ENCODE data around the gene SCN4B.
"Not testable (repeated sequence)": the region's sequence is repeated elsewhere in the genome, so short reads cannot be mapped to it uniquely, and the experiment has no call there.

SCN4B gene, protein sequence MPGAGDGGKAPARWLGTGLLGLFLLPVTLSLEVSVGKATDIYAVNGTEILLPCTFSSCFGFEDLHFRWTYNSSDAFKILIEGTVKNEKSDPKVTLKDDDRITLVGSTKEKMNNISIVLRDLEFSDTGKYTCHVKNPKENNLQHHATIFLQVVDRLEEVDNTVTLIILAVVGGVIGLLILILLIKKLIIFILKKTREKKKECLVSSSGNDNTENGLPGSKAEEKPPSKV

DNA sequence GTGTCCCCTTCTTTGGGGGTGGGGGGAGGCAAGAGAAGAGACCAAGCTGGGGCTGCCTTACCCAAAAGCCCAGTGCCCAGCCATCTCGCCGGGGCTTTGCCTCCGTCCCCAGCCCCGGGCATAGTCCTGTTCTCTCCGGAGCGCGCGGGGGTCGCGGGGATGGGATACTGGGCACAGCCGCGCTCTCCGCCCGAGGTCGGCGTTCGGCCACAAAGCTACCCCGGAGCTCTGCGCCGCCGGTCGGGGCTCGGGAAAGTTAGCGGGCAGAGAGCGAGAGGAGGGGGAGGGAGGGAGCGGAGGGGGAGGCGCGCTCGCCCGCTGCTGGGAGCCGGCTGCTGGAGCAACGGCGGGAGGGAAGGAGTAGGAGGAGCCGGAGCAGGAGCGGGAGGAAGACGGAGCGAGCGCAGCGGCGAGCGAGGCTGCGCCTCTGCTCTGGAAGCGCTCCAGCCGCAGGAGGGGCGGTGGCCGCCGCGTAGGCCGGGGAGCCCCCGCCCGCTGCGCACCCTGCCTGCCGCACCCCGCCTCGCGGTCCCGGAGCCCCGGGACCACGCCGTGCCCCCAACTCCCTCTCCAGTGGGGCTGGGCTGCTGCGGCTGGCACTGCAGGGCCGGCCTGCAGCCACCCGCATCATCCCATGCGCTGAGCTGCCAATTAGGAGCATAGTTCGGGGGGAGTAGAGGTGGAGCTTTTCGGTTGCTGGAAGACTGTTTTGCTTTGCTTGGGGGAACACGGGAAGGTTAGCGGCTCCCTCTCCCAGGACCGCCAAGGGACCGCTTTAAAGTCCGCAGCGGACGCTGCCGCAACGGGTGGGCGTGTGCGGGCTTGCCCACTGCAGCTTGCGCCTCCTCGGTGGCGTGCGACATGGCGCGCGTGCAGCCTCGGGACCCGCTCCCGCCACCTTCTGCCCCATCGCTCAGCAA lies at the start of gene SCN4B:
SCN4B (minus strand) TSS at position 272 of the 920 bp plus-strand sequence; CDS start at position 122, 150 bp downstream.
- peak; percentile 77 for DNase-seq (ENCODE audit: low spot score)

DNA sequence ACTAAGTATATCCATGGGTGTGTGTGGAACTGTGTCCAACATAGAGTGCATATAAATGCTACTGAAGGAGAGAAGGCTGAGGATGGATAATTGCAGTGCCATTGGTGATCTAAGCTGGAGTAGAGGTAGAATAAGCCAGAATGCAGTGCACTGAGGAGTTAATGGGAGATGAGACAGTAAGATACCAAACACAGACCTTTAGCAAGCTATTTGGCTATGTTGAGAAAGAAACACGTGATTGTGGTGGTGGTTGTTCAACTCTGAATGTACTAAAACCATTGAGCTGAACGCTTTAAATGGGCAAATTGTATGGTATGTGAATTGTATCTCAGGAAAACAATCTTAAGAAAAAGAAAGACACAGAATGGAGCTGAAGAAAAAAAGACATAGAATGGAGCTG lies 49.3 kb upstream of the SCN4B start:
- no peak for DNase-seq (ENCODE audit: low spot score)

DNA sequence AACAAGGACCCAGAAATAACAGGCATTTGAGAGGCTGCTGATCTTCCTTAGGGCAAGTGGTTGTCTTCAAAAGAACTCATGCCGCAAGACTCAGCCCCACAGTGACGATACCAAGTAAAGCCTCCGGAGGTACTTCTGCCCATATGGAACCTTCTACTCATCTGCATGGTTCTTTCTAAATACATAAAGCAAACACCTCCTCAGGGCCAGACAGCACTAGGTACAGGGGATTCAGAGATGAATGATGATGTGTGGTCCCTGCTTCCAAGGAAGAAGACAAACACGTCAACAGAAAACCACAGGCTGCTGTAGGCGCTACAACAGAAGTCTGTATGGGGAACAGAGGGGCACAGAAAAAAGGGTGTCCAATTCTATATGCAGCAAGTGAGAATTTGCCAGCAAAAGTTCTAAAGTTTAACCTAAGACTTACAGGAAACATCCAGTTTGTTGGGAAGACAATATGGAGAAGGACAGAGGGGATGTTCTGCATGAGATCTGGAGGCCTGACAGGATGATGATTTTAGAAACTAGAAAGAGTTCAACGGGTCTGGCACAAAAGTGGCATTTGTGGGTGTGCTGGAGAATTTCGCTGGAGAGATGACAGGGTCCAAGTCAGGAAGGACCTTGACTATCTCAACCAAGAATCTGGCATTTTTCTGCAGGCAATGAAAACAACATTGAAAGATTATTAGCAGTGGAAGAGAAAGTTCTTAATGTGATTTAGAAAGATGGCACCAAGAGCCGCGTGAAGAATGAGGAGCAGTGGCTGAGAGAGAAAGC lies 48.5 kb upstream of the SCN4B start:
- DNase-seq (ENCODE audit: low spot score) = no peak

DNA sequence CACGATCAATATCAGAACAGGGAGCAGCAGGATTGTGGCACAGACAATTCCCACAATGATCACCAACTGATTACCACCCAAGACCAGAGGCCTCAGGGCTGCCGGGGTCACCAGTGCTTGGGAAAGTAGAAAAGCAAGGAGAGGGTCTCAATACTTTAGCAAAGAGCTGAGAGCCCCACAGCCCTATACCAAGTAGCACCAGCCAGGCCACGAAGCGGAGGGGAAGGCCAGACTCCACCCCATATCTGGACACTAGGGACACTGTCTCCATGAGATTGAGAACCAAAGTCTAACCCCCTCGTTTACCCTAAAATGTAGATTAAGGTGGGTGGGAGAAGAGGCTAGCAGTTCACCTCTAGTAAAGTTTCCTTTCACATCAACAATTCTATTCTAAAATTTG lies 47.9 kb upstream of the SCN4B start:
- no peak for DNase-seq (ENCODE audit: low spot score)

DNA sequence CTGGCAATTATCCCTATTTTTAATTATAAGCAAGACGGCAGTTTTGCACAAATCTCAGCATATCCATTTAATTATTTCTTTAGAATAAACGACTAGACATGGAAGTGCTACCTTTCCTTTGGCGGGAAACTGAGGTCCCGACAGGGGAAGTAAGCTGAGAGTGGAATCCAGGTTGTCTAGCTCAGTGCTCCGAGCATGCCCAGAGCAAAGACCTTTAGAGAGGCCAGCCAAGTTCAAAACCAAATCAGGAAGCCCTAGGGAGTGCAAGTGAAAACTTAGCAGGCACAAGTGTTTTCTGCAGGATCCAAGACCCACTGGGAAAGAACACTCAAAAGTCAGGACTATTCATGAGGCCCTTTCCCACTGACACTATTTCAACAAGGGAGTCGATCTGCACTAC lies 46.5 kb upstream of the SCN4B start:
- no peak for DNase-seq (ENCODE audit: low spot score)

DNA sequence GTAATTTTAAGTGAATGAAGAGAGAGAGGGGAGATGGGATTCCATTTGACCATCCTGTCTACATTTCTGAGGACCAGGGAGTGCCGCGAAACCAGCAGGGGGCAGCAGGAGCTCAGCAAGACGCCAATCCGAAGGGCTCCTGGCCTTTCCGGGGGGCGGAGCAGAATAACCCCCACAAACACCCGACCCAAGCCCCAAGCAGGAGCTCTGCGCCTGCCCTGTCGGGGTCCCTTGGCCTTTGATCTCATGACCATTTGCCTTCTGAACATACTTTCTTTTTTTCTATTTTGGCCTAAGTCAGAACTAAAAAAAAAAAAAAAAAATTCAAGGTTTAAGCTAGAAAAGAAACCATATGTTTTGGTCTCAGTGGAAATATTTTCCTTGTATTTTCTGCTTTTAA lies 45.7 kb upstream of the SCN4B start:
- peak; percentile 63 for DNase-seq (ENCODE audit: low spot score)

DNA sequence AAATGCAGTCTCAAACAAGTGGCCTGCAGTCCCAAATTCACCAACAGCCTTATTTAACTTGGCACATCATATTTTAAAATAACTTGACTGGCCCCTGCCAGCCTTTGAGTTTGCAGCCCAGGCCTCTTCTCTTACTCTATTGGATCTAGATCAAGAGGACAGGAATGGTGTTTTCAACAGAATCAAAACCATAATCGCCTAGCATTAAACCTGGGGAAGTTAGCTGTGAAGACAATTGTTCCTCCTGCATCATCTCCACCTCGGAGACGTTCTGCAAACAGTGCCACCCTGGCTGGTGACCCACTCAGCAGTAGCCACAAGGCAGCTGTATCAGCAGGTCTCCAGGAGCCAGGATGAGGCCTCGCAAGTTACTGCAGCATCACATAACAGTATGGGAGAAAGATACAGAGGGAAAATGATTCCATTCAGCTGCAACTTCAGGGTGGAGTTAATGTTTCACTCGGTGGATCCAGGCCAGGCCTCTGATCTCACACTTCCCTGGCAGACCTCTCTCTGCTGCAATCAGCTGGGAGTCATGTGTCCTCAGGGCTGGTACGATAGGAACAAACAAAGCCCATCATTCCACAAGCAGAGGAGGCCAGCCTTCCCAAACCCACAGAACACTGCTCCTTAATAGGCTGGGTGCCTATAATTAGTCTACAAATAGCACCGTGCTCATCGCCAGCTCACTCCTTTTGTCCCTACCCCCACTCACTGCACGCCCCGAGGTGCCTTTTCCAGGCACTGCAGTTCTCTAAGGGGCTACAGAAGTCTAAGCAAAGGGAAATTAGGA lies 42.4 kb upstream of the SCN4B start:
- DNase-seq (ENCODE audit: low spot score) = peak; percentile 87

DNA sequence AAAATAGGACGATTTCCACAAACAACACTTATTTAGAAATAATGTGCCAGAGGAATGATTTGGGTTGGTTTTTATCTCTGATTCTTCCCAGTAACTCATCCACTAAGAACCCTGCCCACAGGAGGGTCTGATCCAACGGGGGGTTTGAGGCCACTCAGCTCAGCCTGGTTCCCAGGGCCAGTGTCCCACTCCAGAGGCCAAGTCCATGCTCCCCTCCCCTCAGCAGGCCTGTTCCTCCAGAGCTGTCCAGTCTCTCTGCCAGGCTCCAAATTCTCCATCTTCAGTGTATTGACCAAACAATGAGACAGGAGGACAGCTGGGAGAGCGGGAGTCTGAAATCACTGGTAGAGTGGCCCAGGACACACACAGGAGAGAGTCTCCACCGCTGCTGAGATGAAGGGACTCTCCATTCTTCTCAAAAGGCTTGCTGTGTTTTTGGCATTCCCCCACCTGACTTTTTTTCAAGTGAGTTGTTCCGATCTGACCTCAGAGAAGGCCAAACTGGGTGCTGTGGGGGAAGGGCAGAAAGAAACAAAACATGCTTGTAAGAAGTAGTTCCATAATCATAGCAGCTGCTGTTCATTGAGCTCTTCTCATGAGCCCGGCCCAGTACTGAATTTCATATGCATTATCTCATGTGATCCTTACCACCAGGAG lies 41.4 kb upstream of the SCN4B start:
- no peak for DNase-seq (ENCODE audit: low spot score)

DNA sequence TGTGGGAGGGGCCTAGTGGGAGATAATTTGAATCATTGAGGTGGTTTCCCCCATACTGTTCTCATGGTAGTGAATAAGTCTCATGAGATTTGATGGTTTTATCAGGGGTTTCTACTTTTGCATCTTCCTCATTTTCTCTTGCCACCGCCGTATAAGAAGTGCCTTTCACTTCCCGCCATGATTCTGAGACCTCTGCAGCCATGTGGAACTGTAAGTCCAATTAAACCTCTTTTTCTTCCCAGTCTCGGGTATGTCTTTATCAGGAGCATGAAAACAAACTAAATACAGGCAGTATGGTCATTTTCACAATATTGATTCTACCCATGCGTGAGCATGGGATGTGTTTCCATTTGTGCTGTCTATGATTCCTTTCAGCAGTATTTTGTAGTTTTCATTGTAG lies 40.2 kb upstream of the SCN4B start:
- DNase-seq (ENCODE audit: low spot score) = not testable (repeated sequence)

DNA sequence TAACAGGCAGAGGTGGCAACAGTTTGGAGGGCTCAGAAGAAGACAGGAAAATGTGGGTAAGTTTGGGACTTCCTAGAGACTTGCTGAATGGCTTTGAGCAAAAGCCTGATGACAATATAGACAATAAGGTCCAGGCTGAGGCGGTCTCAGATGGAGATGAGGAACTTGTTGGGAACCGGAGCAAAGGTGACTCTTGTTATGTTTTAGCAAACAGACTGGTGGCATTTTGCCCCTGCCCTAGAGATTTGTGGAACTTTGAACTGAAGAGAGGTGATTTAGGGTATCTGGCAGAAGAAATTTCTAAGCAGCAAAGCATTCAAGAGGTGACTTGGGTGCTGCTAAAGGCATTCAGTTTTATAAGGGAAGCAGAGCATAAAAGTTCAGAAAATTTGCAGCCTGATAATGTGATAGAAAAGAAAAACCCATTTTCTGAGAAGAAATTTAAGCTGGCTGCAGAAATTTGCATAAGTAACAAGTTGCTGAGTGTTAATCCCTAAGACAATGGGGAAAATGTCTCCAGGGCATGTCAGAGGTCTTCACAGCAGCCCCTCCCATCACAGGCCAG lies 38.4 kb upstream of the SCN4B start:
- not testable (repeated sequence) for DNase-seq (ENCODE audit: low spot score)

DNA sequence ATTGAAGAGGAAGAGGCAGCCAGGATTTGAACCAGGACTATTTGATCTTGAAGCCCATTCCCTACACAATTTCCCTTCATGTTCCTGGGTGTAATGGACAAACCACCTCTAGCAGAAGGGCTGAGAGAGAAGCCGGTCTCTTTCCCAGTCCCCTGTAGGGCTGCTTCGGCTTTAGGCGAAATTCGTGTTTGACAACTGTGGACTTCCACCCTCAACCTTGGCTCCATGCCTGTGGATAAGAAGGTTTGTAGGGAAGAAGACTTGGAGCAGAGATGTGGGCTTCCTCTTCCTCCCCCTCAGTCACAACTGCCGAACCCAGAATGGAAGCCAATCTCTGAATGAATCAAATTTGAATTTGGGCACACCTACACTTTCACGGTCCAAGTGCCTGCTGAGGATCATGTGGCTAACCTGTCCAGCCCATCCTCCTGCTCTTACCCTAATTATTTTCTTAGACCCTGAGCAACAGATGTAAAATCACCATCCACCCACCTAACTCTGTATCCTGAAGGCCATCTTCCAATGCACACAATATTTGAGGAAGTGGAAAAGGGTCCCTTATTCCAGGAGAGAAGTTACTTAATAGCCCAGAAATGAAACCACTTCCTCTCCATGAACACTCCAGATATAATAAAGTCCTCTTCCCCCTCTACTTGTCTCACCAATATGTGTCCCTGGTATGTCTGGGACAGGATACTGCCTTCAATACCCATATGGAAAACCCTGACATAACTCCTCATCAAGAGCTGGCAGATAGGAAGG lies 33.9 kb upstream of the SCN4B start:
- DNase-seq (ENCODE audit: low spot score) = no peak

DNA sequence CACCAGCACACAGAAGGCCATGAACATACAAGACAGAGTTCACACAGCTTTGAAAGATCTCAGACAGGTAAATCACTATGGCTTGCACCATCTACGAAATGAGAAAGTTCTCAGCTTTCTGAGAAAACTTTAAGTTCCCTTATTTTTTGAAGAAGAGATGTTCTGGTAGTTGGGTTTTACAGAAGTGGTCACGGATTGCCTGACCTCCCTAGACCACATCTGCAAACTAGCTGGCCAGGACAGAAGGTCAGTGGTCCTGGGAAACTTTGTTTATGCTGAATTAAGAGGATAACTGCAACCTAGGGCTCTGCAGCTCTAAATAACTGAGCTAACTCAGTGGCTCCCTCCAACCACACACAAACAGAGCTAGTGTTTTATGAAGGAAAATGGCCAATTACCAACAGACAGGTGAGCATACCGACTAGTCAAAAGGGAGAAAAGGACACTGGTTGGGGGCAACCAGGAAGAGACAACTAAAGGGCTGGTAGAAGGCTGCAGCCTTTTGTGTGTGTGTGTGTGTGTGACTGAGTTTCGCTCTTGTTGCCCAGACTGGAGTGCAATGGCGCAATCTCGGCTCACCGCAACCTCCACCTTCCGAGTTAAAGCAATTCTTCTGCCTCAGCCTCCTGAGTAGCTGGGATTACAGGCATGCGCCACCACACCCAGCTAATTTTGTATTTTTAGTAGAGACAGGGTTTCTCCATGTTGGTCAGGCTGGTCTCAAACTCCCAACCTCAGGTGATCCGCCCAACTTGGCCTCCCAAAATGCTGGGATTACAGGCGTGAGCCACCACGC lies 32.4 kb upstream of the SCN4B start:
- DNase-seq (ENCODE audit: low spot score) = no peak

DNA sequence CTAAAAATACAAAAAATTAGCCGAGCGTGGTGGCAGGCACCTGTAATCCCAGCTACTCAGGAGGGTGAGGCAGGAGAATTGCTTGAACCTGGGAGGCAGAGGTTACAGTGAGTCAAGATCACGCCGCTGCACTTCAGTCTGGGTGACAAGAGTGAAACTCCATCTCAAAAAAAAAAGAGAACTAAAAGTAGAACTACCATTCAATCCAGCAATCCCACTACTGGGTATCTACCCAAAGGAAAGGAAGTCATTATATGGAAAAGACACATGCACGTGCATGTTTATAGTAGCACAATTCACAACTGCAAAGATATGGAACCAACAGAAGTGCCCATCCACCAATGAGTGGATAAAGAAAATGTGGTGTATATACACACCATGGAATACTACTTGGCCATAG lies 31.1 kb upstream of the SCN4B start:
- not testable (repeated sequence) for DNase-seq (ENCODE audit: low spot score)

DNA sequence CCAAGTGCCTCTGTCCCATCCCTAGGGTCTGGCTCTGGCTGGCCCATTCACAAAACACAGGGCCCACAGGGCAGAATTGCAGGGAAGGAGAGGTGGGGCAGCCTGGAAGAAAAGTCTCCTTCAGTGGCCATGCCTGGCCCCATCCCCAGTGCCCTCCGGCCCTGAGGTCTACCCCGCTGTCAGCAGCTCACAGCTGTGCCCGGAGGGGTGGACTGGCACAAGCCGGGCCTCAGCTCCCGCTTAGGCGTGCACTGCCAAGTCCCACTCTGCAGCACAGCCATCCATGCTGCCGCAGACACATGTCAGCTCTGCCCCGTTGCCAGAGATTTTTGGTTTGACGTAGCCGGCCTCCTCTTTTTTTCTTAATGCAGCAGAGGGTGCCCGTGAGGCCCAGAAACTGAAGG lies 27.7 kb upstream of the SCN4B start:
- peak; percentile 95 for DNase-seq (ENCODE audit: low spot score)

DNA sequence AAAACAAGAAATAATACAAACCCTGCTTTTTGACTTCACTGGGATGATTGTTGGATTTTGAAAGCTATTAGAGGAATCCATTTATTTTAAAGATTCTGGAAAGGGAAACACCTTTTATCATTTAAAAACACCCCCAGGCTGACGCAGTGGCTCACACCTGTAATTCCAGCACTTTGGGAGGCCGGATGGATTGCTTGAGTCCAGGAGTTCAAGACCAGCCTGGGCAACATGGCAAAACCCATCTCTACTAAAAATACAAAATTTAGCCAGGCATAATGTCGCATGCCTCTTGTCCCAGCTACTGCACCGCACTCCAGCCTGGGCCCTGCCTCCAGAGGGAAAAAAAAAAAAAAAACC lies 24.1 kb upstream of the SCN4B start:
- no peak for DNase-seq (ENCODE audit: low spot score)

DNA sequence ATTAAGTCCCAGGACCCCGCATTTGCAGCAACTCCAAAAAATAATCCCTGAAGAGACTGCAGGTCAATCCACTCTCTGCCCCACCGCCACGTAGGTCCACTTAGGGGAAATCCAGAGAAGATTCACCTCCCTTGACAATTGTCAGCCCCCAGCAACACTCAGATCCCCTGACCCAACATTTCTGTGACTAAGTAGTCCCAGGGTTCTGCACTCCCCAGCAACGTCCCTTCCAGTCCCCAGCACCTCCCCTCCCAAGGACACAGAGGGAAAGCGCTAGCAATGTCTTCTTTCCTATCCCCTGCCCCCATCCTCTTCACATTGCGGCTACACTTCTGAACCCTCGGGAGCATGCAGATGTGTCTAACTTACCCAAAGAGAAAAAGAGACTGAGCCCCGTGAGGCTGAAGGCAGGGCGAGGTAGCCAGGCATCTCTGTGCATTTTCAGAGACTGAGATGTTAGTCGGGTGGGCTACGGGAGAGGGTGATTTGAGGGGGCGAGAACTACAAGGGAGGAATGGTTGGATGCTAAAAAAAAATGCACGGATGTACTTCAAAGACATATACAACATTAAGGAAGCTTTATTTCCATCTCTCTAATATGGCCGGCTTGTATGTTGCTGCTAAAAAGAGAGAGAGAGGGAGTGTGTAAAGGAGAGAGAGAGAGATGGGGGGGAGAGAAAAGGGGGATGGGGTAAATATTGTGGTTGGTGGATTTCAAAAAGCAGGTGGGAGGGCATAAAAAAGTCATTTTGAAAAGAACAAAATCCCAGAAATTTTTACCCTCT lies 23.6 kb upstream of the SCN4B start, which contains the start of gene SCN2B:
SCN2B (minus strand) TSS at position 647 of the 785 bp plus-strand sequence; CDS start at position 439, 208 bp downstream.
- peak; percentile 79 for DNase-seq (ENCODE audit: low spot score)

DNA sequence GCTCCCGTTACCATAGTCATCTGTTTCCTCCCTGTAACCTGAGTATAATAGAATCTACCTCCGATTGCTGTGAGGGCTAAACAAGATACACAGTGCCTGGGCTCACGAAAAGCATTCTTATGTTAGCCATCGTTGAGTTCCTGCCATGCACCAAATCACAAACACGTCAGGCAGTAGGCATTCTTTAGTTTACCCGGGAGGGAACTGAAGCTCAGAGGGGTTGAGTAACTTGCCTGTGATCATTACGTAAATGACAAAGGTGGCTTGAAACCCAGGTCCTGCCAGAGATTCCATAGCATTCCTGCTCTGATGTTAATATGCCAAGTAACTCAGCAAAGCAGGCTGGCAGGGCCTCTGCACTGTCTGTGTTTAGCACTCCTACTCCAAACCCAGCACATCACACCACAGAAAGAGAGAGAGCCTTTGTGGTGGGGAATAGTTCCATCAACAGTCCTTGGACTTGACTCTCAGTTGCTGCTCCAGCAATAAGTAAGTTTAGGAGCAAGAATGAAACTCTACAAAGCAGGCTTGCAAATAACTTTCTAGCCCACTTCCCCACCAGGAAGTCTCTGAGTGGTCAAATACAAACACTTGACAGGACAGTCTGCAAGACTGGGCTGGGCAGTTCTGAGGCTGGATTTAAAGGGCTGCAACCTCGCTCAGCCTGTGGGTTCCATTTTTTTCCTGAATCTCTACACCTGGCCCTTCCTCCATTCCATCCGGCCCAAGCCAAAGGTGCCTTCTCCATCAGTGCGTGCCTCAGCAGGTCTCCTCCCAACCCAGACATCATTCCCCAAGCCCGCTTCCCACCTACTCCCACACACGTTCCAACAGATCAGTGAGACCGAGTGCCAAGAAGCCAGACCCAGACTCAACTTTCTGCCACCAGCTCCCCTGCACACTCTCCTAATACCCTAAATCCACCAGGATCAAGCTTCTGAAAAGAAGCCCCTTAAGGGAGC lies 22.7 kb upstream of the SCN4B start:
- peak; percentile 41 for DNase-seq (ENCODE audit: low spot score)
